H9 (cell line): Measurements from ENCODE around the gene TXNRD1. TPM values are rescaled to one million over a fixed set of nuclear protein-coding genes. Genes with fewer than 3 reads are reported as not detected.
A peak's percentile ranks its signal among the peaks of the same experiment; 100 is the strongest.

Source experiments
- DNase-seq: peaks from one replicate; pipeline ENCODE4 v3.0.0-alpha.2; 2017
- H2AFZ ChIP-seq: one replicate; pipeline ENCODE4 v1.6.1; 2013; ENCODE audit warnings: mild to moderate bottlenecking, low read length, control low read depth, moderate library complexity
- H2AK5ac ChIP-seq: 2 replicates; pipeline ENCODE4 v1.6.1; 2013; ENCODE audit warnings: low read length, control low read depth, mixed read lengths; ENCODE audit not compliant: insufficient read length
- H2BK120ac ChIP-seq: one replicate; pipeline ENCODE4 v1.6.1; 2013; ENCODE audit warnings: low read depth, mild to moderate bottlenecking, low read length, control low read depth, inconsistent platforms; ENCODE audit not compliant: poor library complexity, severe bottlenecking
- H2BK12ac ChIP-seq: 2 replicates; pipeline ENCODE4 v1.6.1; 2013; ENCODE audit warnings: low read length, control low read depth, mixed read lengths, low read depth; ENCODE audit not compliant: insufficient read length
- H2BK15ac ChIP-seq: 2 replicates; pipeline ENCODE4 v1.6.1; 2013; ENCODE audit warnings: low read depth, low read length, control low read depth
- H2BK20ac ChIP-seq: one replicate; pipeline ENCODE4 v1.6.1; 2013; ENCODE audit warnings: low read depth, mild to moderate bottlenecking, low read length, control low read depth, inconsistent platforms; ENCODE audit not compliant: poor library complexity, severe bottlenecking
- H2BK5ac ChIP-seq: 2 replicates; pipeline ENCODE4 v1.6.1; 2013; ENCODE audit warnings: low read length, control low read depth, mixed read lengths; ENCODE audit not compliant: insufficient read length
- H3K14ac ChIP-seq: 2 replicates; pipeline ENCODE4 v1.6.1; 2013; ENCODE audit warnings: low read length, control low read depth; ENCODE audit not compliant: insufficient read depth
- H3K18ac ChIP-seq: 2 replicates; pipeline ENCODE4 v1.6.1; 2013; ENCODE audit warnings: low read depth, mild to moderate bottlenecking, mixed read lengths, low read length, control low read depth; ENCODE audit not compliant: insufficient read length
- H3K23ac ChIP-seq: 2 replicates; pipeline ENCODE4 v1.6.1; 2013; ENCODE audit warnings: low read length, control low read depth, mixed read lengths, low read depth; ENCODE audit not compliant: insufficient read length
- H3K23me2 ChIP-seq: 2 replicates; pipeline ENCODE4 v1.6.1; 2013; ENCODE audit warnings: low read depth, mild to moderate bottlenecking, mixed read lengths, low read length, control low read depth; ENCODE audit not compliant: insufficient read length, poor library complexity, severe bottlenecking
- H3K27ac ChIP-seq: 2 replicates; pipeline ENCODE4 v1.5.1; 2013; ENCODE audit warnings: low read length, control low read depth, mixed read lengths, low read depth; ENCODE audit not compliant: insufficient read length
- H3K27me3 ChIP-seq: 2 replicates; pipeline ENCODE4 v1.6.1; 2013; ENCODE audit warnings: low read length, control low read depth, inconsistent platforms; ENCODE audit not compliant: insufficient read depth
- H3K4ac ChIP-seq: 2 replicates; pipeline ENCODE4 v1.6.1; 2013; ENCODE audit warnings: low read depth, mild to moderate bottlenecking, control low read depth, inconsistent platforms, low read length, moderate library complexity
- H3K4me1 ChIP-seq: 2 replicates; pipeline ENCODE4 v1.6.1; 2013; ENCODE audit warnings: low read length, control low read depth, inconsistent platforms; ENCODE audit not compliant: insufficient read depth
- H3K4me2 ChIP-seq: 2 replicates; pipeline ENCODE4 v1.6.1; 2013; ENCODE audit warnings: low read length, control low read depth, mixed read lengths; ENCODE audit not compliant: insufficient read length, insufficient read depth
- H3K56ac ChIP-seq: 2 replicates; pipeline ENCODE4 v1.6.1; 2013; ENCODE audit warnings: low read depth, mild to moderate bottlenecking, mixed read lengths, low read length, control low read depth; ENCODE audit not compliant: insufficient read length
- H3K79me1 ChIP-seq: 2 replicates; pipeline ENCODE4 v1.6.1; 2013; ENCODE audit warnings: low read depth, mild to moderate bottlenecking, moderate library complexity, low read length, control low read depth, inconsistent platforms; ENCODE audit not compliant: insufficient read depth, poor library complexity, severe bottlenecking
- H3K79me2 ChIP-seq: 2 replicates; pipeline ENCODE4 v1.6.1; 2013; ENCODE audit warnings: low read length, control low read depth, inconsistent platforms; ENCODE audit not compliant: insufficient read depth
- H3K9ac ChIP-seq: 2 replicates; pipeline ENCODE4 v1.6.1; 2013; ENCODE audit warnings: low read length, control low read depth, mixed read lengths; ENCODE audit not compliant: insufficient read length; ENCODE audit errors: extremely low read depth
- H3K9me3 ChIP-seq: one replicate; pipeline ENCODE4 v1.6.1; 2013; ENCODE audit warnings: low read depth, low read length, inconsistent platforms; ENCODE audit not compliant: control insufficient read depth
- H3T11ph ChIP-seq: one replicate; pipeline ENCODE4 v1.6.1; 2013; ENCODE audit warnings: mild to moderate bottlenecking, low read length, control low read depth, inconsistent platforms
- H4K20me1 ChIP-seq: one replicate; pipeline ENCODE4 v1.6.1; 2013; ENCODE audit not compliant: control insufficient read depth, insufficient read length, insufficient read depth
- H4K5ac ChIP-seq: 2 replicates; pipeline ENCODE4 v1.6.1; 2013; ENCODE audit warnings: low read depth, mild to moderate bottlenecking, mixed read lengths, low read length, control low read depth; ENCODE audit not compliant: insufficient read length
- H4K8ac ChIP-seq: replicated peaks from 2 replicates; pipeline ENCODE4 v1.6.1; 2013; ENCODE audit warnings: low read length, control low read depth, mixed read lengths, low read depth; ENCODE audit not compliant: insufficient read length
- H4K91ac ChIP-seq: 2 replicates; pipeline ENCODE4 v1.6.1; 2013; ENCODE audit warnings: low read depth, mild to moderate bottlenecking, moderate library complexity, mixed read lengths, low read length, control low read depth; ENCODE audit not compliant: insufficient read length
- H3K27ac Mint-ChIP-seq, 3 experiments: 2 replicates in 2 of 3; 3 replicates in 1 of 3; pipeline ENCODE4 v1.8.0; 2020 to 2021; ENCODE audit warnings: mixed read lengths in 3 of 3, mild to moderate bottlenecking in 1 of 3, moderate library complexity in 1 of 3
- H3K27me3 Mint-ChIP-seq: 2 replicates; pipeline ENCODE4 v1.8.0; 2021; ENCODE audit warnings: low read depth, mild to moderate bottlenecking, moderate library complexity, mixed read lengths
- H3K36me3 Mint-ChIP-seq, 3 experiments: 2 replicates in 2 of 3; 3 replicates in 1 of 3; pipeline ENCODE4 v1.8.0; 2020 to 2021; ENCODE audit warnings: low read depth in 3 of 3, mixed read lengths in 3 of 3; ENCODE audit not compliant: insufficient read depth in 1 of 3
- H3K4me1 Mint-ChIP-seq, 2 experiments: 2 replicates each; pipeline ENCODE4 v1.8.0; 2020; ENCODE audit warnings: mixed read lengths in 2 of 2
- H3K4me3 Mint-ChIP-seq, 2 experiments: 2 replicates in 1 of 2; 3 replicates in 1 of 2; pipeline ENCODE4 v1.8.0; 2020 to 2021; ENCODE audit warnings: mild to moderate bottlenecking in 2 of 2, mixed read lengths in 2 of 2, moderate library complexity in 1 of 2
- H3K9me3 Mint-ChIP-seq, 2 experiments: 2 replicates in 1 of 2; 3 replicates in 1 of 2; pipeline ENCODE4 v1.8.0; 2020; ENCODE audit warnings: mild to moderate bottlenecking in 2 of 2, mixed read lengths in 2 of 2, moderate library complexity in 1 of 2
- whole genome bisulfite sequencing: extraction: QIAGEN DNeasy Blood & Tissue Kit; methylation state at CpG from one replicate; pipeline ENCODE4 v1.1.7; 2013; ENCODE audit warnings: missing lambda C conversion rate, low lambda C conversion rate, mixed read lengths; ENCODE audit not compliant: insufficient read length; ENCODE audit errors: extremely low coverage; 5-methylcytosine and 5-hydroxymethylcytosine counted together
- total RNA-seq: library from RNA; stranded (reverse); gene quantifications from 2 replicates; pipeline ENCODE4 v1.2.1, GENCODE V29; 2021
- TF ChIP-seq, protein P1 (sequence below): fragments of 200-600 bp; sonication (generic); conservative IDR thresholded peaks from 3 replicates; pipeline ENCODE4 v1.8.0; 2021; ENCODE audit warnings: antibody characterized with exemption, mild to moderate bottlenecking

Gene TXNRD1
- total RNA-seq, 1 experiment from 2014 or later: 100 TPM

- Histone ChIP-seq H2BK5ac (no peak overlapping the region), H3K79me2 (no peaks in the 10 kb centered on the region), H4K5ac (no peak overlapping the region), H3K23me2 (no peaks in the 10 kb centered on the region), H3K27ac (no peak overlapping the region), H2BK120ac (no peak overlapping the region), H2AK5ac (no peak overlapping the region), H4K20me1 (no peaks in the 10 kb centered on the region), H3K4me1 (no peaks in the 10 kb centered on the region), H2BK15ac (no peak overlapping the region), H4K91ac (no peak overlapping the region), H2BK20ac (no peak overlapping the region), H3K9ac (no peak overlapping the region), H3T11ph (no peak overlapping the region), H3K23ac (no peak overlapping the region), H3K9me3 (no peaks in the 10 kb centered on the region), H3K79me1 (no peaks in the 10 kb centered on the region), H3K27me3 (no peaks in the 10 kb centered on the region), H3K56ac (no peak overlapping the region), H2BK12ac (no peak overlapping the region), H3K4ac (no peak overlapping the region), H3K4me2 (no peak overlapping the region), H4K8ac (no peak overlapping the region), H2AFZ (no peak overlapping the region), H3K18ac (no peak overlapping the region), H3K14ac (no peak overlapping the region)
- peaks cover 3 to 4% of the 10 kb centered on the region in 2 experiments; a peak in 1 of 4 replicates for H3K4me1 Mint-ChIP-seq
- no peak overlapping the region for H3K27ac Mint-ChIP-seq
- H3K9me3 Mint-ChIP-seq: peaks cover 10 to 15% of the 10 kb centered on the region in 2 experiments; a peak in 4 of 5 replicates
- peaks cover 5 to 16% (median 13%) of the 10 kb centered on the region in 3 experiments; a peak in 6 of 7 replicates for H3K36me3 Mint-ChIP-seq
- no peaks in the 10 kb centered on the region; the same call in 1 of the 2 replicates for H3K27me3 Mint-ChIP-seq
- peak; percentile 32 for DNase-seq
- TF ChIP-seq, protein P1, sequence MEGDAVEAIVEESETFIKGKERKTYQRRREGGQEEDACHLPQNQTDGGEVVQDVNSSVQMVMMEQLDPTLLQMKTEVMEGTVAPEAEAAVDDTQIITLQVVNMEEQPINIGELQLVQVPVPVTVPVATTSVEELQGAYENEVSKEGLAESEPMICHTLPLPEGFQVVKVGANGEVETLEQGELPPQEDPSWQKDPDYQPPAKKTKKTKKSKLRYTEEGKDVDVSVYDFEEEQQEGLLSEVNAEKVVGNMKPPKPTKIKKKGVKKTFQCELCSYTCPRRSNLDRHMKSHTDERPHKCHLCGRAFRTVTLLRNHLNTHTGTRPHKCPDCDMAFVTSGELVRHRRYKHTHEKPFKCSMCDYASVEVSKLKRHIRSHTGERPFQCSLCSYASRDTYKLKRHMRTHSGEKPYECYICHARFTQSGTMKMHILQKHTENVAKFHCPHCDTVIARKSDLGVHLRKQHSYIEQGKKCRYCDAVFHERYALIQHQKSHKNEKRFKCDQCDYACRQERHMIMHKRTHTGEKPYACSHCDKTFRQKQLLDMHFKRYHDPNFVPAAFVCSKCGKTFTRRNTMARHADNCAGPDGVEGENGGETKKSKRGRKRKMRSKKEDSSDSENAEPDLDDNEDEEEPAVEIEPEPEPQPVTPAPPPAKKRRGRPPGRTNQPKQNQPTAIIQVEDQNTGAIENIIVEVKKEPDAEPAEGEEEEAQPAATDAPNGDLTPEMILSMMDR: no peak
- no peak overlapping the region for H3K4me3 Mint-ChIP-seq
- no CpG with 5 or more reads among the region's 1 CpG for WGBS
Measured at GRCh38 chr12:104357421-104357952, 141.9 kb downstream of the TXNRD1 start.
